ENCODE data around the gene NUDT19. TPM values are rescaled to one million over a fixed set of nuclear protein-coding genes. Genes with fewer than 3 reads are reported as not detected.

NUDT19 gene
- total and polyA plus RNA-seq, 4 donors = 4.6 to 9.2 (median 6.6) TPM

DNA sequence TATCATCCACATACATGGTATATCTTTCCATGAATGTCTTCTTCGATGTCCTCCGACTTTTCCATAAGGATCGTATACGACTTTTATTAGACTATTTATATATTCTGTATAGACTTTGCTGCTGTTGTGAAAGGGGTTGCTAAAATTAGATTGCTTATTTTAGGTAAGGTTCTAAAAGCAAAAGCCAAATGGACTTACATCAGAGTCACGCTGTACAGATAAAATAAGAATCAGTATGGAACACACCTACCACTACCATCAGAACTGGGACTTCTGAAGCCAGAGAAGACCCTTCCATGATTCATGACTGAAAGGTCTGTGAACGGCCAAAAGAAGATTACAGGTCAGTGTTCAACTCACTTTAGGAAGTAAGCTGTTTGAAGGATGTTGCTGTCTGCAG is 25.5 kb upstream of the NUDT19 start:
- no peak overlapping the region for H3K4me3 ChIP-seq (ENCODE audit: low read depth in 1 of 3, low read length in 3 of 3)
- no peak overlapping the region for H3K27ac ChIP-seq (ENCODE audit: low read depth in 1 of 2, low read length in 2 of 2)
- no peak for DNase-seq (ENCODE audit: low spot score)
- 94% methylated on average over 6 of the region's 6 CpGs for WGBS
- no peaks in the 10 kb centered on the region for H3K36me3 ChIP-seq (ENCODE audit: control insufficient read depth in 4 of 4, insufficient read depth in 3 of 4, low read depth in 1 of 4, low read length in 3 of 4)
- H3K4me1 ChIP-seq (ENCODE audit: control insufficient read depth in 4 of 4, insufficient read depth in 4 of 4, low read length in 3 of 4) = peaks cover 0 to 3% (median 0%) of the 10 kb centered on the region in 4 donors
- H3K27me3 ChIP-seq (ENCODE audit: control insufficient read depth in 4 of 4, insufficient read depth in 4 of 4, low read length in 3 of 4) = no peaks in the 10 kb centered on the region
- H3K9me3 ChIP-seq (ENCODE audit: control insufficient read depth in 4 of 4, low read length in 3 of 4) = no peaks in the 10 kb centered on the region
- no peak overlapping the region for H3K9ac ChIP-seq (ENCODE audit: low read depth in 1 of 2, low read length in 2 of 2)
- TF ChIP-seq REST (IDR thresholded peaks at IDR 0.05) (no peak), ZBTB33 (IDR thresholded peaks at IDR 0.05) (no peak), FOXA2 (IDR thresholded peaks at IDR 0.05) (no peak), NR2F2 (IDR thresholded peaks at IDR 0.05) (no peak), FOXA1 (IDR thresholded peaks at IDR 0.05) (no peak), EGR1 (IDR thresholded peaks at IDR 0.05; ENCODE audit: low read depth in 2 of 2) (no peak), RXRA (IDR thresholded peaks at IDR 0.05) (no peak), RAD21 (IDR thresholded peaks at IDR 0.05) (no peak), HNF4G (IDR thresholded peaks at IDR 0.05) (no peak), HNF4A (conservative IDR thresholded peaks at IDR 0.05) (no peak), YY1 (IDR thresholded peaks at IDR 0.05) (no peak), ATF3 (IDR thresholded peaks at IDR 0.05) (no peak), JUND (IDR thresholded peaks at IDR 0.05) (no peak), GABPA (IDR thresholded peaks at IDR 0.05 in 1 of 2, conservative IDR thresholded peaks at IDR 0.05 in 1 of 2) (no peak)
- TF ChIP-seq, protein P1, sequence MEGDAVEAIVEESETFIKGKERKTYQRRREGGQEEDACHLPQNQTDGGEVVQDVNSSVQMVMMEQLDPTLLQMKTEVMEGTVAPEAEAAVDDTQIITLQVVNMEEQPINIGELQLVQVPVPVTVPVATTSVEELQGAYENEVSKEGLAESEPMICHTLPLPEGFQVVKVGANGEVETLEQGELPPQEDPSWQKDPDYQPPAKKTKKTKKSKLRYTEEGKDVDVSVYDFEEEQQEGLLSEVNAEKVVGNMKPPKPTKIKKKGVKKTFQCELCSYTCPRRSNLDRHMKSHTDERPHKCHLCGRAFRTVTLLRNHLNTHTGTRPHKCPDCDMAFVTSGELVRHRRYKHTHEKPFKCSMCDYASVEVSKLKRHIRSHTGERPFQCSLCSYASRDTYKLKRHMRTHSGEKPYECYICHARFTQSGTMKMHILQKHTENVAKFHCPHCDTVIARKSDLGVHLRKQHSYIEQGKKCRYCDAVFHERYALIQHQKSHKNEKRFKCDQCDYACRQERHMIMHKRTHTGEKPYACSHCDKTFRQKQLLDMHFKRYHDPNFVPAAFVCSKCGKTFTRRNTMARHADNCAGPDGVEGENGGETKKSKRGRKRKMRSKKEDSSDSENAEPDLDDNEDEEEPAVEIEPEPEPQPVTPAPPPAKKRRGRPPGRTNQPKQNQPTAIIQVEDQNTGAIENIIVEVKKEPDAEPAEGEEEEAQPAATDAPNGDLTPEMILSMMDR (IDR thresholded peaks at IDR 0.05; ENCODE audit: low read depth, low read length, missing input control) = no peak
- TF ChIP-seq, protein P2, sequence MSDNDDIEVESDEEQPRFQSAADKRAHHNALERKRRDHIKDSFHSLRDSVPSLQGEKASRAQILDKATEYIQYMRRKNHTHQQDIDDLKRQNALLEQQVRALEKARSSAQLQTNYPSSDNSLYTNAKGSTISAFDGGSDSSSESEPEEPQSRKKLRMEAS (IDR thresholded peaks at IDR 0.05) = no peak

GRCh38 chr19:32669310-32669709 is 22.3 kb upstream of the NUDT19 start:
- peaks cover 0 to 16% (median 7%) of the 10 kb centered on the region in 4 donors for H3K4me1 ChIP-seq (ENCODE audit: control insufficient read depth in 4 of 4, insufficient read depth in 4 of 4, low read length in 3 of 4)
- no peaks in the 10 kb centered on the region for H3K36me3 ChIP-seq (ENCODE audit: control insufficient read depth in 4 of 4, insufficient read depth in 3 of 4, low read depth in 1 of 4, low read length in 3 of 4)
- no peak overlapping the region for H3K4me3 ChIP-seq (ENCODE audit: low read depth in 1 of 3, low read length in 3 of 3)
- no peak overlapping the region for H3K9ac ChIP-seq (ENCODE audit: low read depth in 1 of 2, low read length in 2 of 2)
- H3K27ac ChIP-seq (ENCODE audit: low read depth in 1 of 2, low read length in 2 of 2) = no peak overlapping the region
- DNase-seq (ENCODE audit: low spot score) = no peak
- 89% methylated on average over 3 of the region's 3 CpGs for WGBS
- no peaks in the 10 kb centered on the region for H3K9me3 ChIP-seq (ENCODE audit: control insufficient read depth in 4 of 4, low read length in 3 of 4)
- no peaks in the 10 kb centered on the region for H3K27me3 ChIP-seq (ENCODE audit: control insufficient read depth in 4 of 4, insufficient read depth in 4 of 4, low read length in 3 of 4)
- TF ChIP-seq, protein P2 (IDR thresholded peaks at IDR 0.05) = no peak
- TF ChIP-seq ATF3 (IDR thresholded peaks at IDR 0.05) (no peak), FOXA2 (IDR thresholded peaks at IDR 0.05) (no peak), RAD21 (IDR thresholded peaks at IDR 0.05) (no peak), RXRA (IDR thresholded peaks at IDR 0.05) (no peak), GABPA (IDR thresholded peaks at IDR 0.05 in 1 of 2, conservative IDR thresholded peaks at IDR 0.05 in 1 of 2) (no peak), ZBTB33 (IDR thresholded peaks at IDR 0.05) (no peak), TAF1 (conservative IDR thresholded peaks at IDR 0.05) (no peak), FOXA1 (IDR thresholded peaks at IDR 0.05) (no peak), HNF4A (conservative IDR thresholded peaks at IDR 0.05) (no peak), SP1 (IDR thresholded peaks at IDR 0.05) (no peak)

All from liver (tissue), 9 donors.